A673 (cell line): ENCODE data around the gene TBC1D2B.

Source experiments
- CTCF ChIP-seq: fragments of 300-800, 200-600 bp; sonication (generic); conservative IDR thresholded peaks from 2 replicates; pipeline ENCODE4 v1.5.1; 2017; ENCODE audit warnings: low read depth, mild to moderate bottlenecking, antibody characterized with exemption, low read length, moderate library complexity, mixed read lengths
- EZH2 ChIP-seq: fragments of 200-600 bp; sonication (generic); IDR thresholded peaks from 2 replicates; pipeline ENCODE4 v1.6.1; 2017; ENCODE audit warnings: borderline replicate concordance, low read depth, mild to moderate bottlenecking, mixed read lengths, antibody characterized with exemption, low read length; ENCODE audit not compliant: poor library complexity, severe bottlenecking

GRCh38 chr15:78010067-78010466 is 67.4 kb downstream of the TBC1D2B start:
- no peak for TF ChIP-seq CTCF
- TF ChIP-seq EZH2: no peak
